HG02763 (cell line): ENCODE results near the gene PTPN11.
"Not testable (repeated sequence)": the region's sequence is repeated elsewhere in the genome, so short reads cannot be mapped to it uniquely, and the experiment has no call there.

Experiments
- ATAC-seq: cut with Tn5 transposase; IDR thresholded peaks from one replicate; pipeline ENCODE4 v1.9.1; 2021; ENCODE audit warnings: mild to moderate bottlenecking, moderate library complexity; ENCODE audit not compliant: unreplicated experiment

PTPN11 gene

DNA sequence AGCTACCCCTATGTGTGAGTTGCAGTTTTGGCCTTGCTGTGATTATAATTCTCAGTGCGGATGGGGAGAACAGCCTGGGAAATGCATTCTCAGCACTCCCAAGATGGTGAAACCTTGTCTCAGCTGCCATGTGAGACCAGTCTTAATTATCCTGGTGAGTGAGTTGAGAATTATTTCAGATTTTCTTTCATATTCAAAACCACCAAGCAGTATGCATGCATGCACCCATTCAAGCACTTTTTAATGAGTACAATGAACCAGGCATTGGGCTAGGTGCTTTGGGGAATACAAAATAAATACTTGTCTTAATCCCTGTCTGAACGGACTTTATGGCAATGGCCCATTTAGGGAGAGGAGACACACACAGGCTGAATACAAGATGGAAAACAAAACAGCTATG lies 94.7 kb downstream of the PTPN11 start:
- ATAC-seq: no peak

DNA sequence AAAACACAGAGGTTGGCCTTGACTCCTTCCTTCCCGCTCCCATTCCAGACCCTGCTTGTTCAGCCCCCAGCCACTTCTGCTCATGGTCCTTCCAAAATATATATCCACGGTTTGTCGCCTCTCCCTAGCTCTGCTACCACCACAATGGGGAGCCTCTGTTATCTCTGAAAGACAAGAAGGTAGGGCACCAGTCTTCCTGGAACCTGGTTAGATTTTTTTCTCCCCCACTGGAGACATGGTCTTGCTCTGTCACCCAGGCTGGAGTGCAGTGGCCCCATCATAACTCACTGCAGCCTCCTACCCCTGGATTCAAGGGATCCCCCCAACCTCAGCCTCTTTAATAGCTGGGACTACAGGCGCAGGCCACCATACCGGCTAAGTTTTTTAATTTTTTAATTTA lies 95.7 kb downstream of the PTPN11 start:
- no peak for ATAC-seq

DNA sequence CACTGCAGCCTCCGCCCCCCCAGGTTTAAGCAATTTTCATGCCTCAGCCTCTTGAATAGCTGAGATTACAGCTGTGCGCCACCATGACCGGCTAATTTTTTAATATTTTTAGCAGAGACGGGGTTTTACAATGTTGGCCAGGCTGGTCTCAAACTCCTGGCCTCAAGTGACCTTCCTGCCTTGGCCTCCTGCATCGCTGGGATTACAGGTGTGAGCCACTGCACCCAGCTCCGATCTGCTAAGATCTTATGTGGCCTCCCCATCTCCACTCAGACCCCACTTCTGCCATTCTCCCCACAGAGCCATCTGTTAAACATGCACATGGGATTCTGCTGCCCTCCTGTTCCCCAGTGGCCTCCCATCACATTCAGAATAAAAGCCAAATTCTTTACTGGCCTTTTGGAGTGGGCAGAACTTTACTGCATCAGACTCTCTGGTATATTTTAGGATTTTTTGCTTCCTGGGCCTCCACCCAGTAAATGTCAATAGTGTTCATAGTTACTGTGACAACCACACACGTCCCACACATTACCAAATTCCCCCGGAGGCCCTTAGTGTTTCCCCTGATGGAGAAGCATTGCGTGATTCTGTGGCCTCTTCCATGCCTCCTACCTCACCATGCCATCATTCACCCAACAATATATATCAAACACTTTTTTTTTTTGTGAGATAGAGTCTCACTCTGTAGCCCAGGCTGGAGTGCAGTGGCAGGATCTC lies 96.3 kb downstream of the PTPN11 start:
- no peak for ATAC-seq

DNA sequence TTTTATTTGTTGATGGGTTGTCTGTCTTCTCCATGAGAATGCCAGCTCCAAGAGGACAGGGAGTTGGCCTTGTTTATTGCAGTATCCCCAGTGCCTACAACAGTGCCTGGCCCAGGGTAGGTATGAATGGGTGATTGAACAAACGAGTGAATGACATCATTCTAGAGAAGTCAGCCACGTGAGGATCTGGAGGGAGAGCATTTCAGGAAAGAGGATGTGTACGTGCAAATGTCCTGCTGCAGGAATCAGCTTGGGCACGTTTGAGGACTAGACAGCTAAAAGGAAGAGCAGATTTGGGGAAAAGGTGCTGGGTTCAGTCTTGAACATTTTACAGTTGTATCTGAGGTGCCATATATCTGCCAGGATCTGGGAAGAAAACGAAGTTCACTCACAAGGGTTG lies 97.1 kb downstream of the PTPN11 start:
- no peak for ATAC-seq

DNA sequence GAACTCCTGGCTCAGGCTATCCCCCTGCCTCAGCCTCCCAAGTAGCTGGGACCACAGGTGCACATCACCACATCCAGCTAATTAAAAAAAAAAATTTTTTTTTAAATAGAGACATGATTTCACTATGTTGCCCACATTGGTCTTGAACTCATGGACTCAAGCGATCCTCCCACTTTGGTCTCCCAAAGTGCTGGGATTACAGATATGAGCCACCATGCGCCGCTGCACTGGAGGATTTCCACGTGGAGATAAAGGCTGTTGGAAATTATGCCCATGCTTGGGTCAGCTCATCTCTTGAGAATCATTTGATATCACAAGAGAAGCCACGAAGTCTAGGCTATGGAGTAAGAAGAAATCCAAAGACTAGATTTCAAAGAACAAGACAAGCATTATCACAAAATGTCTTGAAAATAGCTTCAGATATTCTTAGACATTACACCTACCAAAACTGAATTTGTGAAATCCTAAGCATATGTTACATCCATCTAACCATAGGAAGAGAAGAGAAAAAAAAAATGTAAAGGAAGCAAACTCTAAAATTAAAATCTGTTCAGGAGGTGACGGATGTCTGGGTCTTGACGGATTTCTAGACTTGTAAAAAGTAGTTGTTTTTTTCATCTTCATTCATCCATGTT lies 99.1 kb downstream of the PTPN11 start:
- no peak for ATAC-seq

DNA sequence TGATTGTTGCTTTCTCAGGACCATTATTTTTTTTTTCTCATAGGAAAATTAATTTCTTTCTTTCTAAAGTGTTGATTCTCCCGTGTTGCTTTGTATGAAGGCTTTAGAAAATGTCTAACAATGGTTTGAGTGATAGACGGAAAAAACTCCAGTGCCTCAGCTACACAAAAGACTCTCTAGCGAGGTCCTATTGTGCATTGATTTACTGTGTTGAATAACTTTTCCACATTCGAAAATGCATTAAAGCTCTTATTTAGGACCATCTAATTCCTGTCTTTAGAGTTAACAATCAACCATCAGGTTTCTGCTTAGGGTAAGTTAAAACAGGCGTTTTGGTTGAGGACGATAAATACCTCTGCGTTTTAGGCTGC lies 99.6 kb downstream of the PTPN11 start:
- no peak for ATAC-seq

DNA sequence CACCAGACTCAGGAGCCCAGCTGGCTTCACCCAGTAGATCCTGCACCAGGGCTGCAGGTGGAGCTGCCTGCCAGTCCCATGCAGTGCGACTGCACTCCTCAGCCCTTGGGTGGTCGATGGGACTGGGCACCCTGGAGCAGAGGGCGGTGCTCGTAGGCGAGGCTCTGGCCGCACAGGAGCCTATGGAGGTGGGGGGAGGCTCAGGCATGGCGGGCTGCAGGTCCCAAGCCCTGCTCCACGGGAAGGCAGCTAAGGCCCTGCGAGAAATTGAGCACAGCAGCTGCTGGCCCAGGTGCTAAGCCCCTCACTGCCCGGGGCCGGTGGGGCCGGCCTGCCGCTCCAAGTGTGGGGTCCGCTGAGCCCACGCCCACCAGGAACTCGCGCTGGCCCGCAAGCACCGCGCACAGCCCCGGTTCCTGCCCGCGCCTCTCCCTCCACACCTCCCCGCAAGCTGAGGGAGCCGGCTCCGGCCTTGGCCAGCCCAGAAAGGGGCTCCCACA lies 101.1 kb downstream of the PTPN11 start:
- not testable (repeated sequence) for ATAC-seq

DNA sequence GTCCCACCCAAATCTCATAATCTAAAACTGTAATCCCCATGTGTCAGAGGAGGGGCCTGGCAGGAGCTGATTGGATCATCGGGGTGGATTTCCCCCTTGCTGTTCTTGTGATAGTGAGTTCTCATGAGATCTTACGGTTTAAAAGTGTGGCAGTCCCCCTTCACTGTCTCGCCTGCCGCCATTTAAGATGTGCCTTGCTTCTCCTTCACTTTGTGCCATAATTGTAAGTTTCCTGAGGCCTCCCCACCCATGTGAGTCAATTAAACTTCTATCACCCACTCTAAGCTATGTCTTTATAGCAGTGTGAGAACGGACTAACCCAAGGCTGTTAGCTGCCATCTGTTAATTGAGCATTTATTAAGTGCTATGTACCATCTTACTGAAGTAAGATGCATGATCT lies 105.1 kb downstream of the PTPN11 start:
- ATAC-seq: no peak

DNA sequence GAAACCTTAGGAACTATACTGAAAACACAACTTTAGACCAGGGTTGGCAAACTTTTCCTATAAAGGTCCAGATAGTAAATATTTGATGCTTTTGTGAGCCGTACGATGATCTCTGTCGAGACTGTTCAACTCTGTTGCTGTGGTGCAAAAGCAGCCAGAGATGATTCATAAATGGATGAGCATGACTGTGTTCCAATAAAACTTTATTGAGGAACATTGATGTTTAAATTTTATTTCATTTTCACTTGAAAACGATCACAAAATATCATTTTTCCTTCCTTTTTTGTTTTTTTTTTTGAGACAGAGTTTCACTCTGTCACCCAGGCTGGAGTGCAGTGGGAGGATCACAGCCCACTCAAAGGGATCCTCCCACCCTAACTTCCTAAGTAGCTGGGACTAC lies 105.5 kb downstream of the PTPN11 start:
- ATAC-seq: no peak

DNA sequence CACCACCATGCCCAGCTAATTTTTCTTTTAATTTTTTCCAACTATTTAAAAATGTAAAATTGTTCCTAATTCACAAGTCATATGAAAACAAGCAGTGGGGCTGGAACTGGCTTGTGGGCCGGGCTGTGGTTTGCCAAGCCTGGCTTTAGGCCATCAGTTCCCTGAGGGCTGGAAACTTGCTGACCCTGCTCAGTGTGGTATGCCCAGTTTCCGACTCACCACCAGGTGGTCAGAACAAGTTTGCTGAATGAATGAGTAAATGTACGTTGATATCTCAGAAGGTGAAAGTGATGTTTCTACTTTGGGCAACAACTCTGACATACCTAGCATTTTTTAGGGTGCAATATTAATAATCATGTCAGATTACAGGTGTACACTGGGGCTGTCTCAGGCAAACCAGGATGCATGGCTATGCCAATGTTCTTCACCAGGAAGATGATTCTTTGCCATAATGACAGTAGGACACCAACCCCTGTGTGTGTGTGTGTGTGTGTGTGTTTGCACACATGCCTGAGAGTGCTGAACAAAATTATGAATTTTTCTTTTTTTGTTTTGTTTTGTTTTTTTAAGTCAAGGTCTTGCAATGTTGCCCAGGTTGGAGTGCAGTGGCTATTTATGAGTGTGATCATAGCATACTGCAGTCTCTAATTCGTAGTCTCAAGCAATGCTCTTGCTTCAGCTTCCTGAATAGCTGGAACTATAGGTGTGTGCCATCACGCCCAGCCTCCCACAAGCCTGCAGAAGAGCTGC lies 106.1 kb downstream of the PTPN11 start:
- no peak for ATAC-seq

DNA sequence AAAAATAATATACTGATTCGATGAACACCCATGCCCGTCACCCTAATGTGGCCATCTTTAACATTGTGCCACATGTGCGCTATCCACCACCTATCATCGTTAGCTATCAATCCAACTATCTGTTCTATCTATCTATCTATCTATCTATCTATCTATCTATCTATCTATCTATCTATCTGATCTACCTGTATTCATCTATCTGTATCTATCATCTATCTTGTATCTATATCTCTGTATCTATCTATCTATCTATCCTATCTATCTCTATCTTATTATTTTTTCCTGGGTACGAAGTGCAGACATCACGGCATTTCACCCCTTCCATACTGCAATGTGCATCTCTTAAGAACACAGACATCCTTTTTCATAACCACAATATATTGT lies 106.7 kb downstream of the PTPN11 start:
- no peak for ATAC-seq

DNA sequence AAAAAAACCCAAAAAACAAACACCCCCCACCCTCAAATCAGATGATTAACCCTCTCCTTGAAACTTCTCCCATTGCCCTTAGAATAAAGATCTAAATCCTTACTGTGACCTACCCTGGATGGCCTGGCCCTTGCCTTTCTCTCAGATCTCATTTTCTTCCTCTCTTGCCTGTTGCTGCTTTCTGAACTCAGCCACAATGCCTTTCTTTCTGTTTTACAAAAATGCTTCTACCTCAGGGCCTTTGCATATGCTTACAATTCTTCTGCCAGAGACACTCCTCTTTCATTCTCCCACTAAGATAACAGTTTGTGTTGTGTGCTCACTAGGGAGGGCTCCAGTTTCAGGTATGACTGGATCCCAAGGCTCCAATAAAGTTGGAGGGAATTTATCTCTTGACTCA lies 108.3 kb downstream of the PTPN11 start:
- ATAC-seq: no peak

DNA sequence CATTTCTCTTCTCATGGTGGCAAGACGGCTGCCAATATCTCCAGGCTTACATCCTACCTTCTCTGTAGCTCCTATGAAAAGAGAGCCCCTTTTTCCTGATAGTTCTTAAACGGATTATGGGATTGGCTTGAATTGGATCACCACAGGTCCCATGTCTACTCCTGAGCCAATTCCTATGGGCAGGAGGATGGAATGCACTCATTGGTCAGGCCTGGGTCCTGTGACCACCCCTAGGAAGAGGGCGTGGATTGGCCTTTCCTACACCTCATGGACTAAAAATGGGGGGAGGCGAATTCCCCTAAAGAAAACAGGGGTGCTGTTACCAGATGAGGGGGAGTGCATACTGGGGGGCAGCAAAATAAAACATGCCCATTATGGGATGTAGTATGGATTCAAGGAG lies 108.8 kb downstream of the PTPN11 start:
- ATAC-seq: no peak

DNA sequence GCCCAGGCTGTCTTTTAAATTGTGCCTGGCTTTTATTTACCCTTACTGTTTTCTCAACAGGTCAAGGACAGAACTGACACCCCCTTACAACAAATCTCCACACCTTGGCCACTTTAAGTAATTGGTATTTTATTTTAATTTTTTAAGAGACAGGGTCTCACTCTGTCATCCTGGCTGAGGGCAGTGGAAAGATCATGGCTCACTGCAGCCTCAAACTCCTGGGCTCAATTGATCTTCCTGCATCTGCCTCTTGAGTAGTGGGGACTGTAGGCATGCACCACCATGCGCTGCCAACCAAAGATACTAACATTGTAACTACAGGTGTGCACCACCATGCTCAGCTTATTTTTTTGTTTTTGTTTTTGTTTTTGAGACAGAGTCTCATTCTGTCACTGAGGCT lies 109.8 kb downstream of the PTPN11 start:
- ATAC-seq: no peak

DNA sequence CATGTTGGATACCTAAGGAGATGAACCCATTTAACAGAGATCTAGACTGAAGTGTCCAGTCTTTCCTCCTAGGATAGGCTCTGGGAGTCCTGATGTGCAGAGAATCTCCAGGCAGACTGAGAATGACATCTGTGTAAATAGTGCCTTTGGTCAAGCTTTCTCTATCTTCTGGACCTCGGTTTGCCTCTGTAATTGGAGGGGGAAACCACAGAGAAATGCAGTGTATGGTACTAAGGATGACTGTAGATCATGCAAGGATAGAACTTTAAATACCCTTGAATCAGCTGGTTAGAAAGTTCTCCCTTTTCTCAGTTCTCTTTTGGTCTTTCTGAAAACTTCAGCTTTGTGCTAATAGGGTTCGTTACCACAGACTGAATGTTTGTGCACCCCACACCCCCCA lies 112.2 kb downstream of the PTPN11 start:
- no peak for ATAC-seq

DNA sequence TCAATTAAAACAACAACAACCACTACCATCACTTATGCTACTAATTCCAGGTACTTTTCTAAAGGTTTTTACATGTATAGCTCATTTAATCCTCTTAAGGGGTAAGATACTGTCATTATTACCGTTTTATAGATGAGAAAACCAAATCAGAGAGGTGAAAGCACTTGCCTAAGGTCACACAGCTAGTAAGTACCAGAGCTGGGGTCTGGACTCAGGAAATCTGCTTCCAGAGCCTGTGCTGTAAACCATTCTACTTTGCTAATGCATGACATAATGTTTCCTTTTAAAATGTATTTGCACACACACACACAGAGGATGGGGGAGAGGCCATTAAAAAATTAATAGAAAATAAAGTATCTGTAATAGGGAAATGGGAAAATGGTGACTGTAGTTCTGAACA lies 113.4 kb downstream of the PTPN11 start:
- no peak for ATAC-seq

DNA sequence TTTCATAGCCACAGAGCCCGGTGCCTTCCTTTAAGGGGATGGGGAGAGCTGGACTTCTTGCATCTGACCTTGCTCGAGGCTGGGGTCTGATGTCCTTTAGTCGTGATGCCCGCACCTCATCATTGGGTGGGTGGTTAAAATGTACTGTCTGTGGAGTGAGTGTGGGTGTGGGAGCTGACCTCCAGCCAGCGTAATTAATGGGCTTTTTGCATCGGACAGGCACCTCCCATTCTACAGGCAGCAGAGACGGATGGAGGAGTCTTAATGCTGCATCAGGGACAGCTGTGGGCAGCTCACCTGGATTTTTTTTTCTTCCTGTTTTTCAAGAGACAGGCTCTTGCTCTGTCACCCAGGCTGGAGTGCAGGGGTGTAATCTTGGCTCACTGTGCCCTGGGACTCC lies 114.8 kb downstream of the PTPN11 start:
- ATAC-seq: no peak

DNA sequence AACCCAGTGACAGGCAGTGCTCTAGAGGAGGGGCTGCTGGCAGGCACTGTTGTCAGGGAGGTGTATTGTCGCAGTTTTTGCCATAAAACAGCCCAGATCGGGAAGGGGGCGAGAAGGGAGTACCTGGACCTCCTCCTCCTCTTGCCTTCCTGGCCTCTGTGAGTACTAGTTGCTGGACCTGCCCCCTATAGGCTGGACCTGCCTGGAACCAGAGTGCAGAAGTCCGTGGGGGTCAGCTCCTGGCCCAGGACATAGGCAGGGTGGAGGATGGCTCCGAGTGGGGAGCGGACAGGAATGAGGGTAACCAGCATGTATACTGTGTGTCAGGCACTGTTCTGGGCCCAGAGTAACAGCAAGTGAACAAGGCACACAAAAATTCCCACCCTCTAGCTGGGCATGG lies 116.3 kb downstream of the PTPN11 start:
- no peak for ATAC-seq

DNA sequence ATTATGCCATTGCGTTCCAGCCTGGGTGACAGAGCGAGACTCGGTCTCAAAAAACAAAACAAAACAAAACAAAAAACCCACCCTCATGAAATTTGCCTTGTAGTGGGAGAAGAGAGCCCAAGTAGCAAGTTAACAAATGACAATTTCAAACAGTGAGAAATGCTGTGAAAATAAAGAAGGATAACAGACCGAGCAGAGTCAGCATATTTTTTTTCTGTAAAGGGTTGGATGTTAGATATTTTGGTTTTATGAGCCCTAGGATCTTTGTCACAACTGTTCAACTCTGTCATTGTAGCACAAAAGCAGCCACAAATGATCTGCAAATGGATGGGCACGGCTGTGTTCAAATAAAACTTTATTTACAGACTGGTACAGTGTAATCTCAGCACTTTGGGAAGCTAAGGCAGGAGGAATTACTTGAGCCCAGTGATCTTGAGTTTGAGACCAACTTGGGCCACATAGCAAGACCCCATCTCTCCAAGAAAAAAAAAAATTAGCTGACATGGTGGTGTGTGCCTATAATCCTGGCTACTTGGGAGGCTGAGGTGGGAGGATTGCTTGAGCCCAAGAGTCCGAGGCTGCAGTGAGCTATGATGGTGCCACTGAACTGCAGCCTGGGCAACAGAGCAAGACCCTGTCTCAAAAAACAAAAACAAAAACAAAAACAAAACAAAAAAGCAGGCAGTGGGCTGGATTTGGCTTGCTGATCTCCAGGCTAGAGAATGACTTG lies 117.1 kb downstream of the PTPN11 start:
- no peak for ATAC-seq

DNA sequence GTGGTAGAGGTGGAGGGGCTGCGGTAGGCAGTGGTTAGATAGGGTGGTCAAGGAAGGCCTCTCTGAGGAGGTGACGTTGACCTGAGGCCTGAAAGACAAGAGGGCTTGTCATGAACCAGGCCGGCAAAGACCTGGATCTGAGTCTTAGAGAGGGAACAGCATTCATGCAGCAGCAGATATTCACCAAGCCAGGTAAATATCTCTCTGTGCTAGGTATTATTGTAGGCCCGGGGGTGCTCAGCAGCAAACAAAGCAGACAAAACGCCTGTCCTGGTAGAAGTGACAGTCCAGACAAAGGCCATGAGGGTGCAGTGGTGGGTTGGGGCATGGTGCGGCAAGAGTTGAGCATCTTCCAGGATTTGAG lies 117.6 kb downstream of the PTPN11 start:
- ATAC-seq: no peak

DNA sequence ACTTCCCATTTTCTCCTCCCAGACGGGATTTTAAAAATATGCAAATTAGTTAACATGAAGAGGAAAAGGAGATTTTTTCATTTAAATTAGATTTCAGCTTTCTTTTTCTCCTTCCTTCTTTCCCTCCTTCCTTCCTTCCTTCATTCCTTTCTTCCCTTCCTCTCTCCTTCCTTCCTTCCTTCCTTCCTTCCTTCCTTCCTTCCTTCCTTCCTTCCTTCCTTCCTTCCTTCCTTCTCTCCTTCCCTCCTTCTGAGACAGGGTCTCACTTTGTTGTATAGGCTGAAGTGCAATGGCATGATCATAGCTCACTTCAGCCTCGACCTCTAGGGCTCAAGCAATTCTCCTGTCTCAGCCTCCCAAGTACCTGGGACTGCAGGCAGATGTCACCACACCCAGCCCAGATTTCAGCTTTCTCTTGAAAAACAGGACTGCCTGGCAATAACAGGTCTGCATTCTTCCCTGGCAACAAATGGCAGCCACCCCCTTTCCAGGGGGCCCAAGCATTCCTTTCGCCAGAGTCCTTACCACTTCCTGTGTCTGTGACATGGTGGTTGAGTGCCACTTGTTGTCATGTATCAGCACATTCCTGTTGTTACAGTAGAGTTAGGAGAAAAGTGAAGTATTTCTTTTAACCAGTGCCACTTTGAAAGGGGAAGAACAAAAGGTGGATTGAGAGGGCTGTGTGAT lies 119.1 kb downstream of the PTPN11 start:
- ATAC-seq: no peak
